KMS-11 (cell line): ENCODE measurements around the gene PFN4.

Source experiments
- H2AFZ ChIP-seq: fragments of 200-600 bp; sonication (generic); 2 replicates; pipeline ENCODE4 v1.6.1; 2016; ENCODE audit warnings: antibody characterized with exemption, mixed run types, low read depth
- H3K27ac ChIP-seq: fragments of 200-600 bp; sonication (generic); 2 replicates; pipeline ENCODE4 v1.6.1; 2016; ENCODE audit warnings: mild to moderate bottlenecking, mixed run types
- H3K27me3 ChIP-seq: fragments of 200-600 bp; sonication (generic); 2 replicates; pipeline ENCODE4 v1.6.1; 2017; ENCODE audit warnings: mild to moderate bottlenecking, low read depth, mixed run types, moderate library complexity; ENCODE audit not compliant: insufficient read depth
- H3K36me3 ChIP-seq: fragments of 200-600 bp; sonication (generic); 2 replicates; pipeline ENCODE4 v1.6.1; 2017; ENCODE audit warnings: mild to moderate bottlenecking, mixed run types; ENCODE audit not compliant: insufficient read depth
- H3K4me1 ChIP-seq: fragments of 200-600 bp; sonication (generic); 2 replicates; pipeline ENCODE4 v1.6.1; 2016; ENCODE audit warnings: mild to moderate bottlenecking, low read depth, mixed run types; ENCODE audit not compliant: poor library complexity, severe bottlenecking
- H3K4me2 ChIP-seq: fragments of 200-600 bp; sonication (generic); 2 replicates; pipeline ENCODE4 v1.7.0; 2016; ENCODE audit warnings: mild to moderate bottlenecking, mixed run types
- H3K4me3 ChIP-seq: fragments of 200-600 bp; sonication (generic); IDR thresholded peaks from 2 replicates; pipeline ENCODE4 v1.6.1; 2017; ENCODE audit warnings: low read depth, low read length, mixed read lengths; ENCODE audit not compliant: insufficient read depth
- H3K79me2 ChIP-seq: fragments of 200-600 bp; sonication (generic); 2 replicates; pipeline ENCODE4 v1.6.1; 2016; ENCODE audit warnings: low read depth, mixed run types; ENCODE audit not compliant: insufficient read depth
- H3K9ac ChIP-seq: fragments of 200-600 bp; sonication (generic); 2 replicates; pipeline ENCODE4 v1.6.1; 2016; ENCODE audit warnings: mild to moderate bottlenecking, mixed run types
- H4K20me1 ChIP-seq: fragments of 200-600 bp; sonication (generic); 2 replicates; pipeline ENCODE4 v1.6.1; 2016; ENCODE audit warnings: mild to moderate bottlenecking, mixed run types; ENCODE audit not compliant: insufficient read depth
- TF ChIP-seq, protein P1 (sequence below): fragments of 200-600 bp; sonication (generic); conservative IDR thresholded peaks from 2 replicates; pipeline ENCODE4 v1.6.1; 2017; ENCODE audit warnings: low read depth, mild to moderate bottlenecking, antibody characterized with exemption, low read length, moderate library complexity, mixed read lengths

The PFN4 gene, protein sequence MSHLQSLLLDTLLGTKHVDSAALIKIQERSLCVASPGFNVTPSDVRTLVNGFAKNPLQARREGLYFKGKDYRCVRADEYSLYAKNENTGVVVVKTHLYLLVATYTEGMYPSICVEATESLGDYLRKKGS

DNA sequence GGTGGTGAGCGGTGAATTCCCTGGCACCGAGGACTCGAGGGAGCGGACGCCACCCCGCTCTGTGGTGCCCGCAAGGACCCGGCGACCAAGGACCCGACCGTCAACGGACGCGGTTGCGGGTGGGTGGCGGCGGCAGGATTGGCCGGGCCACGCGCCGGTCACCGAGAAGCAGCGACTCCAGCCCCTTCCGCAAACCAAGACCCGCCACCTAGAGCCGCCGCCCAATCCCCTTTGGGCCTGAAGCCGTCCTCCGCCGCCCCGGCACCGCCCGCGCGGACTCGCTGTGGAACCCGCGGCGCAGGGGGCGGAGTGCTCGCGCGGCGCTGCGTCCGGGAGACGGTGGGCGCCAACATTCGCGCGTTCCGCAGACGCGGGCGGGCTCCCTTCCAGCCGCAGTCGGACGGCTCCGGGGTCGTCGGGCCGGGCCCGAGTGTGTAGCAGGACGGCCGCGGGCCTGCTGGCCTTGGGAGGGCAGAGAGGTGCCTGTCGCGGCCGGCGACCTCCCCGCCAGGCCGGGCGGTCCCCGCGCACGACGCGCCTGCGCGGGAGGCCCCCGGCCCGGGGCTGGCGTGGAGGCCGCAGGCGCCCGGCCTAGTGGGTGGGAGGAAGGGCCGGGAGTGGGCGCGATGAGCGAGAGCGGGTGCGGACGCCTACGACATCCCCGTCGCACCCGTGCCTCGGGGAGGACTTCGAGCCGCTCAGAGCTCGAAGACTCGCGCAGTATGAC lies at the start of gene PFN4, which contains the start of gene FAM228B:
Gene PFN4, minus strand, starts transcription at position 140 of the 727 bp plus-strand sequence. CDS start 799 bp downstream, outside the sequence.
Gene FAM228B, plus strand, starts transcription at position 275 of the 727 bp plus-strand sequence. CDS start 893 bp downstream, outside the sequence.
- no peaks in the 10 kb centered on the region for H3K27me3 ChIP-seq
- TF ChIP-seq, protein P1, sequence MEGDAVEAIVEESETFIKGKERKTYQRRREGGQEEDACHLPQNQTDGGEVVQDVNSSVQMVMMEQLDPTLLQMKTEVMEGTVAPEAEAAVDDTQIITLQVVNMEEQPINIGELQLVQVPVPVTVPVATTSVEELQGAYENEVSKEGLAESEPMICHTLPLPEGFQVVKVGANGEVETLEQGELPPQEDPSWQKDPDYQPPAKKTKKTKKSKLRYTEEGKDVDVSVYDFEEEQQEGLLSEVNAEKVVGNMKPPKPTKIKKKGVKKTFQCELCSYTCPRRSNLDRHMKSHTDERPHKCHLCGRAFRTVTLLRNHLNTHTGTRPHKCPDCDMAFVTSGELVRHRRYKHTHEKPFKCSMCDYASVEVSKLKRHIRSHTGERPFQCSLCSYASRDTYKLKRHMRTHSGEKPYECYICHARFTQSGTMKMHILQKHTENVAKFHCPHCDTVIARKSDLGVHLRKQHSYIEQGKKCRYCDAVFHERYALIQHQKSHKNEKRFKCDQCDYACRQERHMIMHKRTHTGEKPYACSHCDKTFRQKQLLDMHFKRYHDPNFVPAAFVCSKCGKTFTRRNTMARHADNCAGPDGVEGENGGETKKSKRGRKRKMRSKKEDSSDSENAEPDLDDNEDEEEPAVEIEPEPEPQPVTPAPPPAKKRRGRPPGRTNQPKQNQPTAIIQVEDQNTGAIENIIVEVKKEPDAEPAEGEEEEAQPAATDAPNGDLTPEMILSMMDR = no peak
- peak within 1 kb of the TSS; percentile 68 for H3K9ac ChIP-seq
- peak within 1 kb of the TSS; percentile 85 for H2AFZ ChIP-seq
- no peaks in the 10 kb centered on the region for H4K20me1 ChIP-seq
- H3K4me2 ChIP-seq = peak within 1 kb of the TSS; percentile 86
- H3K4me3 ChIP-seq = peak within 1 kb of the TSS; percentile 79
- H3K36me3 ChIP-seq = no peaks in the 10 kb centered on the region
- H3K4me1 ChIP-seq = peaks cover 20% of the 10 kb centered on the region
- no peaks in the 10 kb centered on the region for H3K79me2 ChIP-seq
- peak within 1 kb of the TSS; percentile 70 for H3K27ac ChIP-seq

DNA sequence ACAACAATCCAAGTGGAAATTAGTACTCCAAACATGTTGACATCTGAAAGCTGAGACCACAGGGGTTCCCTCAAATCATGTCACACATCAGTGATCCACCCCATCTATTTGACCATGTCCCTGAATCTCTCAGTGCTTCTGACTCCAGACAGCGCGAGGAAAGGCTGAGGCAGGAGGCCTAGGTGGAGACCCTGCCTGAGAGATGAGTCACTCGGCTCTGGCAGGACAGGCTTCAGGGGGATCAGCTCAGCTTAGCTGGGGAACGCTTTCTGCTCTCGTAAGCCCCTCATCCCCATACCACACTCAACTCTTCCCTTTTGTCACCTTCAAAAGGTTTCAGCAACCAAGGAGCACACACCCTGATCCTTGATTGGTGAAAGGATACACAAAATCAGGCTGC lies 45.9 kb upstream of the PFN4 start:
- Histone ChIP-seq H3K36me3 (no peaks in the 10 kb centered on the region), H3K4me3 (no peak overlapping the region), H3K27ac (no peak overlapping the region), H3K27me3 (no peaks in the 10 kb centered on the region), H4K20me1 (no peaks in the 10 kb centered on the region), H3K4me1 (no peaks in the 10 kb centered on the region), H2AFZ (no peak overlapping the region), H3K9ac (no peak overlapping the region), H3K79me2 (no peaks in the 10 kb centered on the region), H3K4me2 (no peak overlapping the region)
- TF ChIP-seq, protein P1 = no peak

DNA sequence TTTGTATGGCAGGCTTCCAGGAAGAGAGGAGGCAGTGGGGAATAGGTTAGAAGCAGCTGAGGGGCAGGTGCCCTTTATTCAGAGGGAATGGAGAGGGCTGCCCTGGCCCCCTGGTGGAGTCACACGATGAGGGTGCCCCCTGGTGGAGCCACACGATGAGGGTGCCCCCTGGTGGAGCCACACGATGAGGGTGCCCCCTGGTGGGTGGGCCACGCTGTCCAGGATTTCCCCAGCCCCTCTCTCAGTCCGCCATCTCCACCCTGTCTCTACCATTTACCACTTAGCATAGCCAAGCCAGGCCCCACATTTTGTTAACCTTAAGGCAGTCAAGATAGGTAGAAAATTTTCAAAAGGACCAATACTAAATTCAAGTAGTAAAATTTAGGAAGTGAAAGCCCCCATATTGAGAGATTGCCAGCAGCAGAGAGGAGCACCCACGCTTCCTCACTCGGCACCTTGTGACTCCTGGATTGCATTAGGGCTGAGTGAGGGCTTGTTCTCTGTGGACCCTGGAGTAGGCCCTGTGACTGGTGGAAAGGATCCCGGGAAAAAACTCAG lies 41.4 kb upstream of the PFN4 start:
- TF ChIP-seq, protein P1 = peak; percentile 71
- H3K79me2 ChIP-seq = no peaks in the 10 kb centered on the region
- H3K4me1 ChIP-seq = no peaks in the 10 kb centered on the region
- no peak overlapping the region for H3K4me2 ChIP-seq
- H4K20me1 ChIP-seq = no peaks in the 10 kb centered on the region
- H3K36me3 ChIP-seq = no peaks in the 10 kb centered on the region
- H3K4me3 ChIP-seq = no peak overlapping the region
- no peak overlapping the region for H3K9ac ChIP-seq
- no peak overlapping the region for H2AFZ ChIP-seq
- H3K27ac ChIP-seq = no peak overlapping the region
- no peaks in the 10 kb centered on the region for H3K27me3 ChIP-seq

DNA sequence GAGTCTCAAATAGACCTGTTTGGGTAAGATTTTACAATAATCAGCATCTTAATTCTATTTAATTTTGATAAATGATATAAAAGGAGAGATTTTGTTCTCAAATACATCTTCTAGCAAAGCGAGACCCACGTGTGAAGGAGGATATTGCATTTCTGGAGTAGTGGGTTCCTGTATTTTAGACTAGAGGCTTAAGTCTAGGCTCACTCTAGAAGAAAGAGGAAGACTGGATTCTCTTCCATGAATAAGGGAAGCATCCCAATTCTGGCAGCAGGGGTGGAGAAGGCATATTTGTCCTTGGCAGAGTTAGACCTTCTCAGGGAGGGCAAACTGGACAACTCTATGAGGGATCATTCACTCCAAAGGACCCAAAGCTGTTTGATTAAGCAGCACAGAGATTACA lies 40.5 kb upstream of the PFN4 start:
- Histone ChIP-seq H3K27ac (no peak overlapping the region), H3K36me3 (no peaks in the 10 kb centered on the region), H2AFZ (no peak overlapping the region), H3K4me3 (no peak overlapping the region), H3K79me2 (no peaks in the 10 kb centered on the region), H4K20me1 (no peaks in the 10 kb centered on the region), H3K4me2 (no peak overlapping the region), H3K9ac (no peak overlapping the region), H3K4me1 (no peaks in the 10 kb centered on the region), H3K27me3 (no peaks in the 10 kb centered on the region)
- TF ChIP-seq, protein P1 = no peak
